Measurements from ENCODE around the gene PTPRM. TPM values are rescaled to one million over a fixed set of nuclear protein-coding genes. Genes with fewer than 3 reads are reported as not detected.

PTPRM gene
- total and polyA plus RNA-seq, 2 of the 4 experiments (the other 2 are of a cell fraction): 28.3 to 51.2 TPM

DNA sequence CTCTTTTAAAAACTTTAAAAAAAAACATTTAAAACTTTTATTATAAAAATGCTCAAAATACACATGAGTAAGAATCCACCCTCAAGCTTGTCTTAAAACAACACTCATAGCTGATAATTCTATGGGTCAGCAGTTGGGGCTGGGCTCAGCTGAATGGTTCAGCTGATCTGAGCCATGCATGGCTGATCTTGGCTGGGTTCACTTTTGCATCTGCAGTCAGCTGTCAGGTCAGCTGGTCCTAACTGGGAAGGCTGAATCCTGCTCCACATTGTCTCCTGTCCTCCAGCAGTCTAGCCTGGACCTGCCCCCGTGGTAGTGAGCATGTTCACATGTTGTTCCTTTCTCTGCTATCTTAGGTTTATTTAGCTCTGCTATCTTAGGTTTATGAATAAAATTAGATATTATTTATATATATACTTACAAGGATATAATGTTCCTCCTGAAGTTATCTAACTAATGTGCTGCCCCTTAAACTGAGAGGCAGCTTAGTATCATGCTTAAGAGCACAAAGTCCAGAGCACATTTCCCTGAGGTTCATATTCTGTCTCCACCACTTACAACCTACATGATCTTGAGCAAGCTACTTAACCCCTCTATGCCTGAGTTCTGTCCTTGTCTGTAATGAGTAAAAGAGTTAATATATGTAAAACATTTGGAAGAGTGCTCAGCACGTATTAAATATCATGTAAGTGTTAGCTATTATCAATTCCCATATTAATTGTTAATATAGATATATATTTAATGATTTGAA lies 309.4 kb downstream of the PTPRM start:
- Histone ChIP-seq H3K23ac (ENCODE audit: low read depth, low read length) (no peak overlapping the region), H4K20me1 (ENCODE audit: insufficient read depth, low read length) (peaks cover 6% of the 10 kb centered on the region; the same call in 1 of the 2 replicates), H2AK9ac (replicated peaks; ENCODE audit: low read depth, low read length, poor library complexity) (no peak overlapping the region), H3K9me3 (ENCODE audit: control insufficient read depth, insufficient read depth, low read length) (no peaks in the 10 kb centered on the region; the same call in 1 of the 2 replicates), H3K27me3 (ENCODE audit: control insufficient read depth, insufficient read depth, low read length) (no peaks in the 10 kb centered on the region), H2BK5ac (ENCODE audit: low read depth, low read length, poor library complexity, severe bottlenecking) (no peak overlapping the region), H3K9ac (ENCODE audit: low read depth, low read length) (no peak overlapping the region), H4K8ac (ENCODE audit: low read depth in 2 of 2, low read length in 2 of 2) (no peak overlapping the region), H3K27ac (ENCODE audit: insufficient read depth, low read length) (no peak overlapping the region), H2AK5ac (ENCODE audit: low read depth, low read length) (no peak overlapping the region), H3K4me3 (ENCODE audit: insufficient read depth, low read depth, low read length) (no peak overlapping the region), H3K9me1 (ENCODE audit: insufficient read depth, low read length) (peaks cover 3% of the 10 kb centered on the region; the same call in 1 of the 2 replicates), H3K4me2 (ENCODE audit: low read depth, low read length) (no peak overlapping the region), H2BK20ac (ENCODE audit: low read depth, low read length) (no peak overlapping the region), H3K4ac (ENCODE audit: low read depth, low read length) (no peak overlapping the region), H4K5ac (ENCODE audit: low read depth, low read length) (no peak overlapping the region), H2BK15ac (ENCODE audit: low read depth, low read length) (no peak overlapping the region), H3K4me1 (ENCODE audit: control insufficient read depth, insufficient read depth, low read length) (peaks cover 3% of the 10 kb centered on the region), H3K56ac (ENCODE audit: extremely low read depth, insufficient read depth, low read length) (no peak overlapping the region), H4K91ac (ENCODE audit: insufficient read depth, low read depth, low read length) (no peak overlapping the region), H3K18ac (ENCODE audit: low read depth, low read length) (no peak overlapping the region), H2AFZ (replicated peaks; ENCODE audit: low read length, poor library complexity) (no peak overlapping the region), H3K79me1 (ENCODE audit: low read depth in 1 of 2, low read length in 2 of 2) (peaks cover 3 to 8% of the 10 kb centered on the region in 2 experiments; a peak in 2 of 4 replicates), H2BK120ac (ENCODE audit: low read depth, low read length) (no peak overlapping the region), H3K14ac (replicated peaks; ENCODE audit: low read depth, low read length) (no peak overlapping the region), H3K36me3 (ENCODE audit: control insufficient read depth, insufficient read depth, low read length) (no peaks in the 10 kb centered on the region)
- WGBS, 2 experiments (ENCODE audit: extremely low coverage in 2 of 2, insufficient read length in 1 of 2): no CpG with 5 or more reads among the region's 2 CpGs
- dilution Hi-C loops (cut with HindIII; ENCODE audit: low sequenced_read_pairs, unreplicated experiment) (no loop called here), in situ Hi-C loops (cut with MboI; ENCODE audit: low sequenced_read_pairs) (no loop called here), intact Hi-C loops (cut with micrococcal nuclease) (no loop called here)
- BruUV-seq (replicated peaks): no TSS peak
- ChIA-PET CTCF (no interaction called here), POLR2A (ENCODE audit: unreplicated experiment) (no interaction called here)
- ATAC-seq (ENCODE audit: low read depth) (no peak), DNase-seq (no peak)
- TF ChIP-seq RAD21 (IDR thresholded peaks at IDR 0.05; ENCODE audit: low read length) (no peak), CEBPB (IDR thresholded peaks at IDR 0.05; ENCODE audit: low read depth, low read length) (no peak), NFE2L2 (IDR thresholded peaks at IDR 0.05; ENCODE audit: low read depth, low read length) (no peak), CHD1 (IDR thresholded peaks at IDR 0.05; ENCODE audit: low read depth, low read length) (no peak), MAFK (IDR thresholded peaks at IDR 0.05; ENCODE audit: low read depth, low read length) (no peak), POLR2A (IDR thresholded peaks at IDR 0.05; ENCODE audit: low read depth, low read length) (no peak), SMC3 (IDR thresholded peaks at IDR 0.05; ENCODE audit: low read depth, low read length) (no peak), FOS (IDR thresholded peaks at IDR 0.05; ENCODE audit: low read depth, low read length) (no peak), RFX5 (IDR thresholded peaks at IDR 0.05; ENCODE audit: low read depth, low read length) (no peak), BHLHE40 (IDR thresholded peaks at IDR 0.05; ENCODE audit: low read depth, low read length) (no peak), MXI1 (IDR thresholded peaks at IDR 0.05; ENCODE audit: borderline replicate concordance, low read depth, low read length) (no peak), RCOR1 (IDR thresholded peaks at IDR 0.05; ENCODE audit: insufficient replicate concordance, low read length) (no peak), MAZ (IDR thresholded peaks at IDR 0.05; ENCODE audit: borderline replicate concordance, low read depth, low read length) (no peak)
- TF ChIP-seq, protein P1, sequence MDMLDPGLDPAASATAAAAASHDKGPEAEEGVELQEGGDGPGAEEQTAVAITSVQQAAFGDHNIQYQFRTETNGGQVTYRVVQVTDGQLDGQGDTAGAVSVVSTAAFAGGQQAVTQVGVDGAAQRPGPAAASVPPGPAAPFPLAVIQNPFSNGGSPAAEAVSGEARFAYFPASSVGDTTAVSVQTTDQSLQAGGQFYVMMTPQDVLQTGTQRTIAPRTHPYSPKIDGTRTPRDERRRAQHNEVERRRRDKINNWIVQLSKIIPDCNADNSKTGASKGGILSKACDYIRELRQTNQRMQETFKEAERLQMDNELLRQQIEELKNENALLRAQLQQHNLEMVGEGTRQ (IDR thresholded peaks at IDR 0.05; ENCODE audit: low read depth, low read length): no peak
- TF ChIP-seq, protein P2, sequence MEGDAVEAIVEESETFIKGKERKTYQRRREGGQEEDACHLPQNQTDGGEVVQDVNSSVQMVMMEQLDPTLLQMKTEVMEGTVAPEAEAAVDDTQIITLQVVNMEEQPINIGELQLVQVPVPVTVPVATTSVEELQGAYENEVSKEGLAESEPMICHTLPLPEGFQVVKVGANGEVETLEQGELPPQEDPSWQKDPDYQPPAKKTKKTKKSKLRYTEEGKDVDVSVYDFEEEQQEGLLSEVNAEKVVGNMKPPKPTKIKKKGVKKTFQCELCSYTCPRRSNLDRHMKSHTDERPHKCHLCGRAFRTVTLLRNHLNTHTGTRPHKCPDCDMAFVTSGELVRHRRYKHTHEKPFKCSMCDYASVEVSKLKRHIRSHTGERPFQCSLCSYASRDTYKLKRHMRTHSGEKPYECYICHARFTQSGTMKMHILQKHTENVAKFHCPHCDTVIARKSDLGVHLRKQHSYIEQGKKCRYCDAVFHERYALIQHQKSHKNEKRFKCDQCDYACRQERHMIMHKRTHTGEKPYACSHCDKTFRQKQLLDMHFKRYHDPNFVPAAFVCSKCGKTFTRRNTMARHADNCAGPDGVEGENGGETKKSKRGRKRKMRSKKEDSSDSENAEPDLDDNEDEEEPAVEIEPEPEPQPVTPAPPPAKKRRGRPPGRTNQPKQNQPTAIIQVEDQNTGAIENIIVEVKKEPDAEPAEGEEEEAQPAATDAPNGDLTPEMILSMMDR (conservative IDR thresholded peaks at IDR 0.05; ENCODE audit: low read depth, low read length): no peak
- TF ChIP-seq, protein P3, sequence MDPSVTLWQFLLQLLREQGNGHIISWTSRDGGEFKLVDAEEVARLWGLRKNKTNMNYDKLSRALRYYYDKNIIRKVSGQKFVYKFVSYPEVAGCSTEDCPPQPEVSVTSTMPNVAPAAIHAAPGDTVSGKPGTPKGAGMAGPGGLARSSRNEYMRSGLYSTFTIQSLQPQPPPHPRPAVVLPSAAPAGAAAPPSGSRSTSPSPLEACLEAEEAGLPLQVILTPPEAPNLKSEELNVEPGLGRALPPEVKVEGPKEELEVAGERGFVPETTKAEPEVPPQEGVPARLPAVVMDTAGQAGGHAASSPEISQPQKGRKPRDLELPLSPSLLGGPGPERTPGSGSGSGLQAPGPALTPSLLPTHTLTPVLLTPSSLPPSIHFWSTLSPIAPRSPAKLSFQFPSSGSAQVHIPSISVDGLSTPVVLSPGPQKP (IDR thresholded peaks at IDR 0.05; ENCODE audit: borderline replicate concordance, low read depth, low read length): no peak
